ENCODE results near the gene CAMKMT. TPM values are rescaled to one million over a fixed set of nuclear protein-coding genes. Genes with fewer than 3 reads are reported as not detected.

Gene CAMKMT
- total RNA-seq, 6 donors from 2014 or later, result 7.7 to 17.8 (median 12.2) TPM

DNA sequence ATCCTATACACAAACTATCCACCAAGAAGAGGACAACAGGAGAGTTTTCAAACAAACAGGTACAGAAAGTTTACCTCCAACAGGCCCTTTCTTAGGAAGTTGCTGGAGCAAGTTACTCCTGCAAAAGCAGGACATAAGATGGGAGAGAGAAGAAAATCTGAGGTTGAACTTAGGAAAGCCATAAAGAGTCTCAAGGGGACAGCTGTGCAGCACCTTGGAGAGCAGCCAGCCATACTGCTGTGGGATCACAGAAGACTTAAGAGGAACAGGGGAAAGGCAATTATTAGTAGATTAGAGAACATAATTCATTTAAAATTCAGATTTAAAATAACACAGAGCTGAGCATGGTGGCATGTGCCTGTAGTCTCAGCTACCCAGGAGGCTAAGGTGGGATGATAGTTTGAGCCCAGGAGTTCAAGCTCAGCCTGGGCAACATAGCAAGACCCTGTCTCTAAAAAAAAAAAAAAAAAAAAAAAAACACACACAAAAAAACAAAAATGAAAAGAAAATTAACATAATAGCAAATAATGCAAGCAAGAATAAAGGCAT lies 431.6 kb downstream of the CAMKMT start:
- no peaks in the 10 kb centered on the region for H3K36me3 ChIP-seq
- H3K9me3 ChIP-seq, result no peaks in the 10 kb centered on the region
- DNase-seq (no peak), ATAC-seq (ENCODE audit: low FRiP score in 2 of 2) (no peak)
- no peak for TF ChIP-seq POLR2A (IDR thresholded peaks at IDR 0.05)
- TF ChIP-seq POLR2AphosphoS5 (IDR thresholded peaks at IDR 0.05), result no peak
- H3K4me3 ChIP-seq, result no peak overlapping the region
- H3K4me1 ChIP-seq, result no peaks in the 10 kb centered on the region
- H3K27ac ChIP-seq, result no peak overlapping the region
- no peaks in the 10 kb centered on the region for H3K27me3 ChIP-seq

DNA sequence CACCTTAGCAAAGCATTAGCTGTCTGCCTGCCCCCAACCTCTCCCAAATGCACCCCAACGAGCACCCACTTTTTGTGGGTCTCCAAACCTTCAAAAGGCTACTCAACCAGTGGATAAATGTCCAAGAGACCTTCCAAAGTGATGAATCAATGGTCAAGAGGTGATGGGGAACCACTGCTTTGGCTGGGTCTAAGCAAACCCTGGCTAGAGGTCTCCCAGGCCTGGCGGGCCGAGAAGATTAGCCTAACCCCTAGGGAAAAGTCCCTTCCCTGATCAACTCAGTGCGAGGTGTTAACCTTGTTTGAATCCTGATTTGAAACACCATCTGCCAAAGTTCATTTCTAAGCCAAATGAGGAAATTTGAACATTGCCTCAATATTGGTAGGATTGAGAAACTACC lies 435.0 kb downstream of the CAMKMT start:
- ATAC-seq (ENCODE audit: low FRiP score in 2 of 2) (no peak), DNase-seq (no peak)
- Histone ChIP-seq H3K27me3 (peaks cover 0 to 19% (median 11%) of the 10 kb centered on the region in 4 donors), H3K9me3 (no peaks in the 10 kb centered on the region), H3K27ac (no peak overlapping the region), H3K4me1 (peaks cover 1 to 7% (median 5%) of the 10 kb centered on the region in 4 donors), H3K4me3 (no peak overlapping the region), H3K36me3 (no peaks in the 10 kb centered on the region)
- WGBS, 2 donors, result 70 to 81% methylated on average over 4 of the region's 4 CpGs
- TF ChIP-seq, protein P1, sequence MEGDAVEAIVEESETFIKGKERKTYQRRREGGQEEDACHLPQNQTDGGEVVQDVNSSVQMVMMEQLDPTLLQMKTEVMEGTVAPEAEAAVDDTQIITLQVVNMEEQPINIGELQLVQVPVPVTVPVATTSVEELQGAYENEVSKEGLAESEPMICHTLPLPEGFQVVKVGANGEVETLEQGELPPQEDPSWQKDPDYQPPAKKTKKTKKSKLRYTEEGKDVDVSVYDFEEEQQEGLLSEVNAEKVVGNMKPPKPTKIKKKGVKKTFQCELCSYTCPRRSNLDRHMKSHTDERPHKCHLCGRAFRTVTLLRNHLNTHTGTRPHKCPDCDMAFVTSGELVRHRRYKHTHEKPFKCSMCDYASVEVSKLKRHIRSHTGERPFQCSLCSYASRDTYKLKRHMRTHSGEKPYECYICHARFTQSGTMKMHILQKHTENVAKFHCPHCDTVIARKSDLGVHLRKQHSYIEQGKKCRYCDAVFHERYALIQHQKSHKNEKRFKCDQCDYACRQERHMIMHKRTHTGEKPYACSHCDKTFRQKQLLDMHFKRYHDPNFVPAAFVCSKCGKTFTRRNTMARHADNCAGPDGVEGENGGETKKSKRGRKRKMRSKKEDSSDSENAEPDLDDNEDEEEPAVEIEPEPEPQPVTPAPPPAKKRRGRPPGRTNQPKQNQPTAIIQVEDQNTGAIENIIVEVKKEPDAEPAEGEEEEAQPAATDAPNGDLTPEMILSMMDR (IDR thresholded peaks at IDR 0.05), result no peak
- TF ChIP-seq POLR2A (IDR thresholded peaks at IDR 0.05) (no peak), POLR2AphosphoS5 (IDR thresholded peaks at IDR 0.05) (no peak), EP300 (IDR thresholded peaks at IDR 0.05) (no peak)

GRCh38 chr2:44798139-44798659 lies 436.5 kb downstream of the CAMKMT start:
- DNase-seq (no peak), ATAC-seq (ENCODE audit: low FRiP score in 2 of 2) (peak in 1 of 2 donors; percentile 68)
- Histone ChIP-seq H3K4me3 (no peak overlapping the region), H3K27me3 (peaks cover 0 to 29% (median 18%) of the 10 kb centered on the region in 4 donors), H3K27ac (no peak overlapping the region), H3K4me1 (peaks cover 5 to 18% (median 15%) of the 10 kb centered on the region in 4 donors), H3K9me3 (no peaks in the 10 kb centered on the region), H3K36me3 (no peaks in the 10 kb centered on the region)
- 69 to 71% methylated on average over 6 of the region's 6 CpGs for WGBS, 2 donors
- no peak for TF ChIP-seq EP300 (IDR thresholded peaks at IDR 0.05)
- TF ChIP-seq, protein P1 (IDR thresholded peaks at IDR 0.05), result no peak
- no peak for TF ChIP-seq POLR2AphosphoS5 (IDR thresholded peaks at IDR 0.05)
- TF ChIP-seq POLR2A (IDR thresholded peaks at IDR 0.05), result no peak

- no peak for ATAC-seq (ENCODE audit: low FRiP score in 2 of 2)
- peaks cover 5 to 18% (median 15%) of the 10 kb centered on the region in 4 donors for H3K4me1 ChIP-seq
- TF ChIP-seq, protein P1 (IDR thresholded peaks at IDR 0.05), result no peak
- TF ChIP-seq EP300 (IDR thresholded peaks at IDR 0.05), result no peak
- TF ChIP-seq POLR2A (IDR thresholded peaks at IDR 0.05), result no peak
- no peak for TF ChIP-seq POLR2AphosphoS5 (IDR thresholded peaks at IDR 0.05)
- H3K9me3 ChIP-seq, result no peaks in the 10 kb centered on the region
- H3K27ac ChIP-seq, result no peak overlapping the region
- DNase-seq, result no peak
- H3K36me3 ChIP-seq, result no peaks in the 10 kb centered on the region
- H3K27me3 ChIP-seq, result peaks cover 0 to 29% (median 18%) of the 10 kb centered on the region in 4 donors
- H3K4me3 ChIP-seq, result no peak overlapping the region
- 88 to 94% methylated on average over 3 of the region's 3 CpGs for WGBS, 2 donors
These were observed 437.4 kb downstream of the CAMKMT start for GRCh38 chr2:44799105-44799504.

DNA sequence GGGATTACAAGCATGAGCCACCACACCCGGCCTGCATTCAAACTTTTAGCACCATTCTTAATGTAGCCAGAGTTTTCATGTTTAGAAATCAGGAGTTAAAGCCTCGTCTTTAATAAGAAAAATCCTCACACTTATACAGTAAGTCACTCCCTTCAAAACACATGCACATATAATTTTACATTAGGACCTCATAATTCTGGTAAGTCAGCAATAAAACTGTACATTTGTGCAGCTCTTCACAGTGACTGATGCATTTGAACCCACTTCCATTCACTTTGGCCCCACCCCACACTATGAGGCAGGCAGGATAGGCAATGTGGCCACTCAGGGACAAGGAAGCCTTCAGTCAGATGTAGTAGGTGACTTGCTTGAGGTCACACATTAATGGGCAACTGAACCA lies 438.0 kb downstream of the CAMKMT start:
- Histone ChIP-seq H3K4me3 (no peak overlapping the region), H3K4me1 (peaks cover 5 to 18% (median 15%) of the 10 kb centered on the region in 4 donors), H3K36me3 (no peaks in the 10 kb centered on the region), H3K9me3 (no peaks in the 10 kb centered on the region), H3K27me3 (peaks cover 0 to 29% (median 18%) of the 10 kb centered on the region in 4 donors), H3K27ac (no peak overlapping the region)
- WGBS, 2 donors, result 72 to 82% methylated on average over 2 of the region's 2 CpGs
- no peak for TF ChIP-seq POLR2AphosphoS5 (IDR thresholded peaks at IDR 0.05)
- no peak for TF ChIP-seq EP300 (IDR thresholded peaks at IDR 0.05)
- TF ChIP-seq, protein P1 (IDR thresholded peaks at IDR 0.05), result no peak
- TF ChIP-seq POLR2A (IDR thresholded peaks at IDR 0.05), result no peak
- ATAC-seq (ENCODE audit: low FRiP score in 2 of 2) (no peak), DNase-seq (no peak)
